D721Med (cell line): ENCODE results near the gene MOK.
"Not testable (repeated sequence)": the region's sequence is repeated elsewhere in the genome, so short reads cannot be mapped to it uniquely, and the experiment has no call there.

Experiments
- DNase-seq: peaks from one replicate; pipeline ENCODE4 v3.0.0; 2011; ENCODE audit warnings: low spot score; ENCODE audit not compliant: insufficient read length
- FAIRE-seq: peaks from 2 replicates; lab custom pipeline; 2011; peaks lifted over from hg19 to GRCh38; lab: Jason Lieb, UNC
- TF ChIP-seq, protein P1 (sequence below): IDR thresholded peaks from 2 replicates; pipeline ENCODE4 v1.5.1; 2012; ENCODE audit warnings: mild to moderate bottlenecking, control low read depth; ENCODE audit not compliant: insufficient read depth; ENCODE audit errors: missing control alignments

MOK gene

GRCh38 chr14:102241147-102241546, 63.8 kb downstream of the MOK start:
- DNase-seq, result no peak
- TF ChIP-seq, protein P1, sequence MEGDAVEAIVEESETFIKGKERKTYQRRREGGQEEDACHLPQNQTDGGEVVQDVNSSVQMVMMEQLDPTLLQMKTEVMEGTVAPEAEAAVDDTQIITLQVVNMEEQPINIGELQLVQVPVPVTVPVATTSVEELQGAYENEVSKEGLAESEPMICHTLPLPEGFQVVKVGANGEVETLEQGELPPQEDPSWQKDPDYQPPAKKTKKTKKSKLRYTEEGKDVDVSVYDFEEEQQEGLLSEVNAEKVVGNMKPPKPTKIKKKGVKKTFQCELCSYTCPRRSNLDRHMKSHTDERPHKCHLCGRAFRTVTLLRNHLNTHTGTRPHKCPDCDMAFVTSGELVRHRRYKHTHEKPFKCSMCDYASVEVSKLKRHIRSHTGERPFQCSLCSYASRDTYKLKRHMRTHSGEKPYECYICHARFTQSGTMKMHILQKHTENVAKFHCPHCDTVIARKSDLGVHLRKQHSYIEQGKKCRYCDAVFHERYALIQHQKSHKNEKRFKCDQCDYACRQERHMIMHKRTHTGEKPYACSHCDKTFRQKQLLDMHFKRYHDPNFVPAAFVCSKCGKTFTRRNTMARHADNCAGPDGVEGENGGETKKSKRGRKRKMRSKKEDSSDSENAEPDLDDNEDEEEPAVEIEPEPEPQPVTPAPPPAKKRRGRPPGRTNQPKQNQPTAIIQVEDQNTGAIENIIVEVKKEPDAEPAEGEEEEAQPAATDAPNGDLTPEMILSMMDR, result no peak
- FAIRE-seq, result no peak

DNA sequence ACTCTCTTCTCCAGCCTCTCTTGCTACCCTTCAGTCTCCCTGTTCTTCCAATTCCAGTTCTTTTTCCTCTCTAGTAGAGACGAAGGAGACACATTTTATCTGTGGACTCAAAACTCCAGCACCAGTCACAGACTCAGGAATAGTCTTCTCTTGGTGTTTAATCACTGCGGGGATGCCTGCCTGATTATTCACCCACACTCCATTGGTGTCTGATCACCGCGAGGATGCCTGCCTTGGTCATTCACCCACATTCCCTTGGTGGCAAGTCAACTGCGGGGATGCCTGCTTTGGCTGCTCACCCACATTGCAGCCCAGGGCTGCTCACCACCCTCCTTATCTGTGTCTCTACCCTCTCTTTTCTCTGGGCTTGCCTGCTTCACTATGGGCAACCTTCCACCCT, 64.5 kb downstream of the MOK start:
- not testable (repeated sequence) for DNase-seq, FAIRE-seq

DNA sequence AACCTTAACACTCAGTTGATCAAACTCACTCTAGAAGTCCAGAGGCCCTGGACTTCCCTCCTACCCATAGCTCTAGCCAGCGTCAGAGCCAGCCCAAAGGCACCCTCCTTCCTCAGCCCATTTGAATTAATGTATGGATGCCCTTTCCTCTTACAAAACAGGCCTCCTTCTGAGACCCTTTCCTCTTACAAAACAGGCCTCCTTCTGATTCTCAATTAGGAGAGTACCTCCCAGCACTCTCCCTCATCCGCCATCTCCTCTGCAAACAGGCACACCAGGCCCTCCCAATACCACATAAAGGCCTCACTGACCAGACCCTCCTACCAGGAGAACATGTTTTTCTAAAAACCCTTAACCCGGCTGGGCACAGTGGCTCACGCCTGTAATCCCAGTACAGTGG, 65.7 kb downstream of the MOK start:
- DNase-seq (no peak), FAIRE-seq (no peak)
- TF ChIP-seq, protein P1, result no peak

- no peak for FAIRE-seq
- TF ChIP-seq, protein P1, result no peak
- DNase-seq, result no peak
Observed at GRCh38 chr14:102238766-102239165, 66.2 kb downstream of the MOK start.

DNA sequence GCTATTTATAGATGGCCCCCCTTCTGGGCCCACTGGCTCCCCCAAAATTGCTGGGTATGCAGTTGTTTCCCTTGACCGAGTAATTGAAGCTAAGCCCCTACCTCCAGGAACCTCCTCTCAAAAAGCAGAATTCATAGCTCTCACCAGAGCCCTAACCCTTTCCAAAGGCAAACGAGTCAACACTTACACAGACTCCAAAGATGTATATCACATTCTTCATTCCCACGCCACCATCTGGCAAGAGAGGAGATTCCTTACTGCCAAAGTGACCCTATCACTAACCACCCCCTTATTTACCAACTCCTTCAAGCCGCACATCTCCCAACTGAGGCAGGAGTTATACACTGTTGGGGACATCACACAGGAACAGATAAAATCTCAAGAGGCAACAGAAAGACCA, 66.8 kb downstream of the MOK start:
- DNase-seq (no peak), FAIRE-seq (no peak)
- TF ChIP-seq, protein P1, result no peak

DNA sequence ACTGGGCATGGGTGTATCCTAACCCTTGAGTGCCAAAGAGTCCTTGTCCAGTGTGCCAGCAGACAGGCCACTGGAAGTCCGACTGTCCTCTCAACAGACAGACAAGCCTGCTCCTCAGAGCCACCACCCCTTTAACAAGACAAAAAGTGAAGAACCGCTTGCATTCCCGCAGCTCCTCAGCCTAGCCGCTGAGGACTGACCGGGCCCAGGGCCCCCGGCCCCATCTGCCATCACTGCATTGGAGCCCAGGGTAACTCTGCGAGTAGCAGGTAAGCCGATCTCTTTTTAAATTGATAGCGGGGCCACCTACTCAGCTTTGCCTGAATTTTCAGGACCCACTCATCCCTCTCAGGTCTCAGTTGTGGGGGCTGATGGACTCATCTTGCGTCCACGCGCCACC, 68.9 kb downstream of the MOK start:
- TF ChIP-seq, protein P1, result no peak
- DNase-seq (no peak), FAIRE-seq (no peak)

- FAIRE-seq, result no peak
- DNase-seq, result peak; percentile 93
- TF ChIP-seq, protein P1, result peak; percentile 77
Observed at GRCh38 chr14:102235275-102235897, 69.6 kb downstream of the MOK start.
